ENCODE measurements around the gene NR5A2. TPM values are rescaled to one million over a fixed set of nuclear protein-coding genes. Genes with fewer than 3 reads are reported as not detected.

NR5A2 gene
- total and polyA plus RNA-seq, 7 donors: 0.49 to 13.8 (median 1.9) TPM

DNA sequence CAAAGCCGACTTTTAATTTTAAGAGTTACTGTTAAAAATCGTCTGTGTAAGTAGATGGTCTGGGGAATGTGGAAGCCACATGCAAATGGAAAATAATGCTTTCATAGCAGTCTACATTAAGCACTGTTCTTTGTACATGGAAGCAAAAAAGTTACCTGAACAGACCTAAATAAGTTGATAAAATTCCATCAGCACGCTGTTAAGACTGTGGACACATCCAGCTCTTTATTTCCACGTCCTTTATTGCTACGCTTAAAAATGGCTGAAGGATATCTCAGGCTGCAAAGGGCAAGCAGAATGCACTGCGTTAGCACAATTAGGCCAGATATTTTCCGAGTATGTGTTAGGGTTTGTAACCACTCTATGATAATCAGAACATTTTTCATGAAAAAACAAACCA, 22.3 kb downstream of the NR5A2 start:
- no peaks in the 10 kb centered on the region for H3K36me3 ChIP-seq
- H3K27me3 ChIP-seq: peaks cover 0 to 34% (median 8%) of the 10 kb centered on the region in 3 donors
- DNase-seq: no peak
- no peak overlapping the region for H3K4me3 ChIP-seq
- no peak overlapping the region for H3K27ac ChIP-seq
- no peaks in the 10 kb centered on the region for H3K9me3 ChIP-seq
- no peaks in the 10 kb centered on the region for H3K4me1 ChIP-seq
- intact Hi-C loops (cut with DNase I): no loop called here
- no peak for TF ChIP-seq EP300 (IDR thresholded peaks at IDR 0.05)
- TF ChIP-seq, protein P1, sequence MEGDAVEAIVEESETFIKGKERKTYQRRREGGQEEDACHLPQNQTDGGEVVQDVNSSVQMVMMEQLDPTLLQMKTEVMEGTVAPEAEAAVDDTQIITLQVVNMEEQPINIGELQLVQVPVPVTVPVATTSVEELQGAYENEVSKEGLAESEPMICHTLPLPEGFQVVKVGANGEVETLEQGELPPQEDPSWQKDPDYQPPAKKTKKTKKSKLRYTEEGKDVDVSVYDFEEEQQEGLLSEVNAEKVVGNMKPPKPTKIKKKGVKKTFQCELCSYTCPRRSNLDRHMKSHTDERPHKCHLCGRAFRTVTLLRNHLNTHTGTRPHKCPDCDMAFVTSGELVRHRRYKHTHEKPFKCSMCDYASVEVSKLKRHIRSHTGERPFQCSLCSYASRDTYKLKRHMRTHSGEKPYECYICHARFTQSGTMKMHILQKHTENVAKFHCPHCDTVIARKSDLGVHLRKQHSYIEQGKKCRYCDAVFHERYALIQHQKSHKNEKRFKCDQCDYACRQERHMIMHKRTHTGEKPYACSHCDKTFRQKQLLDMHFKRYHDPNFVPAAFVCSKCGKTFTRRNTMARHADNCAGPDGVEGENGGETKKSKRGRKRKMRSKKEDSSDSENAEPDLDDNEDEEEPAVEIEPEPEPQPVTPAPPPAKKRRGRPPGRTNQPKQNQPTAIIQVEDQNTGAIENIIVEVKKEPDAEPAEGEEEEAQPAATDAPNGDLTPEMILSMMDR (IDR thresholded peaks at IDR 0.05): no peak
- TF ChIP-seq POLR2AphosphoS5 (IDR thresholded peaks at IDR 0.05): no peak
- no peak for TF ChIP-seq POLR2A (IDR thresholded peaks at IDR 0.05)
- 61 to 83% methylated on average over 7 of the region's 7 CpGs for WGBS, 2 donors

DNA sequence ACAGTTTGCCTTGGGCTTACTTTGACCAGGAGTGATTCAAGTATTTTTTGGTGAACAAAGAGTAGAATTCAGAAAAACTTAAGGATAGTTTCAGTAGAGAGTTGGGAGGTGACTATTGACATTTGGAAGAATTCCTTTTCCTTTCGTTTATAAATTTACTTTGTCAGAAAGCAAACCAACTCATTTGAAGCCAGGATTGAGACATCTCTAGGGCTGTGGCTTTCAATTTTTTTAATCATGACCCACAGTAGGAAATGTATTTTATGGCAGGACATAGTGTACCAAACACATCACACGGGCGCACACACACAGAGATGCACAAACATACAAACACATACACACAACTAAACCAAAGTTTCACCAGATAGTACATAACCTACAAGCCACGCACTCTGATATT, 24.1 kb downstream of the NR5A2 start:
- Histone ChIP-seq H3K9me3 (no peaks in the 10 kb centered on the region), H3K36me3 (no peaks in the 10 kb centered on the region), H3K4me1 (no peaks in the 10 kb centered on the region), H3K27ac (no peak overlapping the region), H3K27me3 (peaks cover 0 to 16% (median 0%) of the 10 kb centered on the region in 3 donors), H3K4me3 (no peak overlapping the region)
- DNase-seq: no peak
- intact Hi-C loops (cut with DNase I): no loop called here
- WGBS, 2 donors: 76 to 90% methylated on average over 4 of the region's 4 CpGs
- TF ChIP-seq, protein P1 (IDR thresholded peaks at IDR 0.05): no peak
- TF ChIP-seq POLR2AphosphoS5 (IDR thresholded peaks at IDR 0.05): no peak
- no peak for TF ChIP-seq POLR2A (IDR thresholded peaks at IDR 0.05)
- TF ChIP-seq EP300 (IDR thresholded peaks at IDR 0.05): no peak

DNA sequence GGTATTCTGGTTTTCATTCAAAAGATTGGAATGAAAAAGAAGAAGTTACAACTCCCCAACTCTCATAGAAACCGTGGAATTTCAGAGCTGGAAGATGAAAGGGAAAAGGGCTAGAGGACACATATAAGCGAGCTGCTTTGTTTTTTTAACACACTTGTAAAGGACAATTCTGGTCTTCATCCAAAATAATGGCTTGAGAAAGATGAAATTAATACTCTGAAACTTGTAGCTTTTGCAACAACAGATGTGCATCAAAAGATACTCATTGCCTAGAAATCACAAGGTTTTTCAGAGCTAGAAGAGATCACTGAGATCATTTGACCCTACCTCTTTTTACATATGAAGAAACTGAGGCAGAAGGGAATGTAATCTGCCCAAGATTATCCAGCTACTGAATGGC, 25.6 kb downstream of the NR5A2 start:
- no peak for TF ChIP-seq POLR2AphosphoS5 (IDR thresholded peaks at IDR 0.05)
- no peak for TF ChIP-seq EP300 (IDR thresholded peaks at IDR 0.05)
- TF ChIP-seq, protein P1 (IDR thresholded peaks at IDR 0.05): no peak
- TF ChIP-seq POLR2A (IDR thresholded peaks at IDR 0.05): no peak
- intact Hi-C loops (cut with DNase I): no loop called here
- Histone ChIP-seq H3K4me1 (no peaks in the 10 kb centered on the region), H3K36me3 (no peaks in the 10 kb centered on the region), H3K9me3 (no peaks in the 10 kb centered on the region), H3K4me3 (no peak overlapping the region), H3K27ac (no peak overlapping the region), H3K27me3 (peaks cover 0 to under 1% (median 0%) of the 10 kb centered on the region in 3 donors)
- 43 to 65% methylated on average over 2 of the region's 2 CpGs for WGBS, 2 donors
- DNase-seq: no peak

DNA sequence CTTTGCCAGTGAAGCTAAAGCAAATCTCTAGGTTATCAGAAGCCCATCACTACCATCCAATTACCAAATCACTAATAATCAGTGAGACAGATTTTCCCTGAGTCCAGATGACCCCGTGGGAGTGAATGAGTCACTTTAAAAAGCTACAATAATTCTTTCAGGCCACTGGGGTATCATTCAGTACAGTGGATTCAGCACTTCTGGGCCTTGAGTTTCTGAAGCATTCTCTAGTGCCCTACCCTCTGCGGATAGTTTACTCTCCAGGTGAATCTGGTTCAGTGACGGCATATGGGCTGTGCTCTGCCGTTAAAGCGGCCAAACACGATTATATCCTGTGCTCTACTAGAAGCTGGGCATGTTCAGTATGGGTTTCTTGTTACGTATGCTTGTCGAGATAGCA, 26.1 kb downstream of the NR5A2 start:
- Histone ChIP-seq H3K9me3 (no peaks in the 10 kb centered on the region), H3K27ac (no peak overlapping the region), H3K4me3 (no peak overlapping the region), H3K4me1 (no peaks in the 10 kb centered on the region), H3K27me3 (no peaks in the 10 kb centered on the region), H3K36me3 (no peaks in the 10 kb centered on the region)
- intact Hi-C loops (cut with DNase I): no loop called here
- no peak for DNase-seq
- TF ChIP-seq POLR2AphosphoS5 (IDR thresholded peaks at IDR 0.05): no peak
- TF ChIP-seq POLR2A (IDR thresholded peaks at IDR 0.05): no peak
- TF ChIP-seq EP300 (IDR thresholded peaks at IDR 0.05): no peak
- TF ChIP-seq, protein P1 (IDR thresholded peaks at IDR 0.05): no peak
- WGBS, 2 donors: 27 to 66% methylated on average over 8 of the region's 8 CpGs

DNA sequence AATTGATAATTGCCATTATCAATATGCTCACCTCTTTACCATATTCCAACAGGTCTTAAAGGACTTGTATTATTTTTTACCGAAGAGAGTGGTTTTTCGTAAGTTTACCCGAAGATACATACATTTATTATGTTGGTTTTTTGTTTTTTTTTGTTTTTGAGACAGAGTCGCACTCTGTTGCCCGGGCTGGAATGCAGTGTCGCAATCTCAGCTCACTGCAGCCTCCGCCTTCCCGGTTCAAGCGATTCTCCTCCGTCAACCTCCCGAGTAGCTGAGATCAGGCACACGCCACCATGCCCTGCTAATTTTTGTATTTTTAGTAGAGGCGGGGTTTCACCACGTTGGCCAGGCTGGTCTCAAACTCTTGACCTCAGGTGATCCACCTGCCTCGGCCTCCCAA, 30.8 kb downstream of the NR5A2 start:
- no peaks in the 10 kb centered on the region for H3K9me3 ChIP-seq
- no peak overlapping the region for H3K4me3 ChIP-seq
- WGBS, 2 donors: 94 to 96% methylated on average over 15 of the region's 15 CpGs
- H3K27ac ChIP-seq: no peak overlapping the region
- H3K27me3 ChIP-seq: no peaks in the 10 kb centered on the region
- intact Hi-C loops (cut with DNase I): no loop called here
- H3K36me3 ChIP-seq: no peaks in the 10 kb centered on the region
- TF ChIP-seq EP300 (IDR thresholded peaks at IDR 0.05) (no peak), POLR2AphosphoS5 (IDR thresholded peaks at IDR 0.05) (no peak), POLR2A (IDR thresholded peaks at IDR 0.05) (no peak)
- TF ChIP-seq, protein P1 (IDR thresholded peaks at IDR 0.05): no peak
- no peak for DNase-seq
- H3K4me1 ChIP-seq: no peaks in the 10 kb centered on the region
